ENCODE measurements around the gene SLC12A9. TPM values are rescaled to one million over a fixed set of nuclear protein-coding genes. Genes with fewer than 3 reads are reported as not detected.
A peak's percentile ranks its signal among the peaks of the same experiment; 100 is the strongest.

Gene SLC12A9
- total RNA-seq, 1 experiment from 2014 or later, result 29.9 TPM

DNA sequence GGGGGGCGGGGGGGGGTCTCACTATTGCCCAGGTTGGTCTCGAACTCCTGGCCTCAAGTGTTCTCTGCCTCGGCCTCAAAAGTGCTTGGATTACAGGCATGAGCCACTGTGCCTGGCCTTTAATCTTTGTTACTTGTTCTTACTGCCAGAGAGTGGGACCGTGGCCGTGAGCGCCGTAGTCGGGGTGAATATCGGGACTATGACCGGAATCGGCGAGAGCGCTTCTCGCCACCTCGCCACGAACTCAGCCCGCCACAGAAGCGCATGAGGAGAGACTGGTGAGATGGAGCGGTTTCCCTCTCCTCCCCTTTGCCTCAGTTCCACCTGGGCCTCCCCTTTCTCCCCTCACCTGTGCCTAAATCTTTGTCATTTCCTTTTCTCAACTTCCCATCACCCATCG, 28.6 kb downstream of the SLC12A9 start:
- Mint-ChIP-seq H3K9me3 (ENCODE audit: low read depth, unreplicated experiment) (no peaks in the 10 kb centered on the region), H3K4me3 (ENCODE audit: low read depth, unreplicated experiment) (no peak overlapping the region), H3K27ac (ENCODE audit: unreplicated experiment) (no peak overlapping the region), H3K4me1 (ENCODE audit: low read depth, unreplicated experiment) (peaks cover 8% of the 10 kb centered on the region), H3K36me3 (ENCODE audit: insufficient read depth, unreplicated experiment) (peaks cover 64% of the 10 kb centered on the region), H3K27me3 (ENCODE audit: unreplicated experiment) (no peaks in the 10 kb centered on the region)
- TF ChIP-seq, protein P1, sequence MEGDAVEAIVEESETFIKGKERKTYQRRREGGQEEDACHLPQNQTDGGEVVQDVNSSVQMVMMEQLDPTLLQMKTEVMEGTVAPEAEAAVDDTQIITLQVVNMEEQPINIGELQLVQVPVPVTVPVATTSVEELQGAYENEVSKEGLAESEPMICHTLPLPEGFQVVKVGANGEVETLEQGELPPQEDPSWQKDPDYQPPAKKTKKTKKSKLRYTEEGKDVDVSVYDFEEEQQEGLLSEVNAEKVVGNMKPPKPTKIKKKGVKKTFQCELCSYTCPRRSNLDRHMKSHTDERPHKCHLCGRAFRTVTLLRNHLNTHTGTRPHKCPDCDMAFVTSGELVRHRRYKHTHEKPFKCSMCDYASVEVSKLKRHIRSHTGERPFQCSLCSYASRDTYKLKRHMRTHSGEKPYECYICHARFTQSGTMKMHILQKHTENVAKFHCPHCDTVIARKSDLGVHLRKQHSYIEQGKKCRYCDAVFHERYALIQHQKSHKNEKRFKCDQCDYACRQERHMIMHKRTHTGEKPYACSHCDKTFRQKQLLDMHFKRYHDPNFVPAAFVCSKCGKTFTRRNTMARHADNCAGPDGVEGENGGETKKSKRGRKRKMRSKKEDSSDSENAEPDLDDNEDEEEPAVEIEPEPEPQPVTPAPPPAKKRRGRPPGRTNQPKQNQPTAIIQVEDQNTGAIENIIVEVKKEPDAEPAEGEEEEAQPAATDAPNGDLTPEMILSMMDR (IDR thresholded peaks at IDR 0.05; ENCODE audit: unreplicated experiment), result no peak
- no peak for DNase-seq
- intact Hi-C loops (cut with micrococcal nuclease; ENCODE audit: unreplicated experiment), result no loop called here
- CTCF ChIA-PET, result no interaction called here
- no TSS peak for BruUV-seq (replicated peaks)

DNA sequence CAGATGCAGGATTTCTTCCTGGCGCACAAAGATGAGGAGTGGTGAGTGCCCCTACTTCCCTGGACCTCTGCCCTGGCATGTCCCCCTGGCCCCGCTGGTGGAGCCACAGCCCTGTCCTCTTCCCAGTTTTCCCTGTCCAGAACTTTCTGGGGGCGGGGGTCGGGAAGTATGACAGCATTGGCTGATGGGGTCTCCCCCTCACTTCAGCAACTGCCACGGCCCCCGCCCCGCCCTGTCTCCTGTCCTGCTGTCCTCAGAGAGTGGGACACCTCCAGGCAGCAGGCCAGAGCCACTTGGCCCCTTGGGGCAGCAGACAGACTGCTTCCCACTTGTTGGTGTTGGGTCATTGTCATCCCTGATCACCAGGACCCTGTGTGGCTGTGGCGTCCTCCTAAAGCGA, 29.7 kb downstream of the SLC12A9 start:
- Mint-ChIP-seq H3K27me3 (ENCODE audit: unreplicated experiment) (no peaks in the 10 kb centered on the region), H3K4me3 (ENCODE audit: low read depth, unreplicated experiment) (no peak overlapping the region), H3K27ac (ENCODE audit: unreplicated experiment) (no peak overlapping the region), H3K4me1 (ENCODE audit: low read depth, unreplicated experiment) (no peaks in the 10 kb centered on the region), H3K9me3 (ENCODE audit: low read depth, unreplicated experiment) (no peaks in the 10 kb centered on the region), H3K36me3 (ENCODE audit: insufficient read depth, unreplicated experiment) (peaks cover 64% of the 10 kb centered on the region)
- BruUV-seq (replicated peaks), result no TSS peak
- CTCF ChIA-PET, result no interaction called here
- DNase-seq, result no peak
- TF ChIP-seq, protein P1 (IDR thresholded peaks at IDR 0.05; ENCODE audit: unreplicated experiment), result no peak
- intact Hi-C loops (cut with micrococcal nuclease; ENCODE audit: unreplicated experiment), result no loop called here

DNA sequence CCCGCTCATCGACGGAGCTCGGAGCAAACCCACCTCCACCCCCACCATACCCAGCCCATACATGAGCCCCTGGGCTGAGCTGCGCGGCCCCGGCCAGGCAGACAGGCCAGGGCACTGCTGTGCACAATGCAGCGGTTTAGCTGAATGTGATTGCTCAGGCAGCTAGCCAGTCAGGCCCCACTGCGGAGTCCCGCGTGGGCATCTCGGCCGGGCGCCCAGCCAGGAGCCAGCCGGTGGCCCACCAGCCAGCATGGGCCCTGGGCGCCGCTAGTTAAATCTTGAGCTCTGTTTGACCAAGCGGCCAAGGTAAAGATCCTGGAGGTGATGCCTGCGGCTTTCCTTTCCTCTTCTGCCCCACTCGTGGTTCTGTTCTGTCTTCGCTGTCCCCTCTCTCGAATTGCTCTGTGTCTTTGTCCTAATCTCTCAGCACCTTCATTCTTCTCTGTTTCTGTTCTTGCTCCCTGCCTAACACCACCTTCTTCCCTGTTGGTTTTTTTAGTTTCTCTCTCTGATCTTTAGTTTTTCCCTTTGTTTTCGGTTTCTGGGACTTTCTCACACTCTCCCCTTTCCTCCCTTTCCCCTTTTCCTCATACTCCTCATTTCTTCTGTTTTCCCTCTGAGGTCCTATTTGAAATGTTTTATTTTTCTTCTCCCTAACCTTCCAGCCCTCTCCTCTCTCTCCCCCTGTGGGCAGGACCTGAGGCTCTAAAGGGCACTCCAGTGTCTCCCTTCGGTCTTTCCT, 30.4 kb downstream of the SLC12A9 start:
- BruUV-seq (replicated peaks), result no TSS peak
- Mint-ChIP-seq H3K9me3 (ENCODE audit: low read depth, unreplicated experiment) (no peaks in the 10 kb centered on the region), H3K27me3 (ENCODE audit: unreplicated experiment) (no peaks in the 10 kb centered on the region), H3K36me3 (ENCODE audit: insufficient read depth, unreplicated experiment) (peaks cover 71% of the 10 kb centered on the region), H3K4me1 (ENCODE audit: low read depth, unreplicated experiment) (no peaks in the 10 kb centered on the region), H3K27ac (ENCODE audit: unreplicated experiment) (no peak overlapping the region), H3K4me3 (ENCODE audit: low read depth, unreplicated experiment) (no peak overlapping the region)
- intact Hi-C loops (cut with micrococcal nuclease; ENCODE audit: unreplicated experiment), result no loop called here
- TF ChIP-seq, protein P1 (IDR thresholded peaks at IDR 0.05; ENCODE audit: unreplicated experiment), result no peak
- no peak for DNase-seq
- CTCF ChIA-PET, result no interaction called here

DNA sequence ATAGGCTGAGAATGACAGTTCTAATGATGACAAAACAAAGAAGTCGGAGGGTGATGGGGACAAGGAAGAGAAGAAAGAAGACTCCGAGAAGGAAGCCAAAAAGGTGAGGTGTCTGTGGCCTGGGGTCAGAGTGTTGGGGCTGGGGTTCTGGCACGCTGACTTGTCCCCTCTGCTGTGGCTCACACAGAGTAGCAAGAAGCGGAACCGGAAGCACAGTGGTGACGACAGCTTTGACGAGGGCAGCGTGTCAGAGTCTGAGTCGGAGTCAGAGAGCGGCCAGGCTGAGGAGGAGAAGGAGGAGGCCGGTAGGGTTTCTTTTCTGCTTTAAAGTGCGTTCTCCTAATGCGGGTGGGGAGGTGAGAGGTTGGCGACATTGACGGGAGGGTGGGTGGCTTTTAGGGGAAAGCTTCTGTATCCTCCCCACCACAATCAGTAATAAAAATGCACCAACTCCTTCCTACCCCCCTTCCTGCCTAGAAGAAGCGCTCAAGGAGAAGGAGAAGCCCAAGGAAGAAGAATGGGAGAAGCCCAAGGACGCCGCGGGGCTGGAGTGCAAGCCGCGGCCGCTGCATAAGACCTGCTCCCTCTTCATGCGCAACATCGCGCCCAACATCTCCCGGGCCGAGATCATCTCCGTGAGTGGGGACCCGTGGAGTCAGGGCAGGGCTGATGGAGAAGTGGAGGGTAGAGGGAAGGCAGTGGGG, 32.4 kb downstream of the SLC12A9 start:
- DNase-seq, result no peak
- Mint-ChIP-seq H3K4me3 (ENCODE audit: low read depth, unreplicated experiment) (no peak overlapping the region), H3K36me3 (ENCODE audit: insufficient read depth, unreplicated experiment) (peaks cover 79% of the 10 kb centered on the region), H3K4me1 (ENCODE audit: low read depth, unreplicated experiment) (peaks cover 7% of the 10 kb centered on the region), H3K27me3 (ENCODE audit: unreplicated experiment) (no peaks in the 10 kb centered on the region), H3K27ac (ENCODE audit: unreplicated experiment) (peak overlapping the region; percentile 48), H3K9me3 (ENCODE audit: low read depth, unreplicated experiment) (no peaks in the 10 kb centered on the region)
- intact Hi-C loops (cut with micrococcal nuclease; ENCODE audit: unreplicated experiment), result no loop called here
- CTCF ChIA-PET, result no interaction called here
- TSS peak; percentile 28 for BruUV-seq (replicated peaks)
- TF ChIP-seq, protein P1 (IDR thresholded peaks at IDR 0.05; ENCODE audit: unreplicated experiment), result no peak
